GM21447 (cell line): Measurements from ENCODE around the gene SEMA3A.
A peak's percentile ranks its signal among the peaks of the same experiment; 100 is the strongest.

Source experiments
- ATAC-seq: cut with Tn5 transposase; IDR thresholded peaks from one replicate; pipeline ENCODE4 v1.9.1; 2021; ENCODE audit not compliant: unreplicated experiment

Gene SEMA3A

DNA sequence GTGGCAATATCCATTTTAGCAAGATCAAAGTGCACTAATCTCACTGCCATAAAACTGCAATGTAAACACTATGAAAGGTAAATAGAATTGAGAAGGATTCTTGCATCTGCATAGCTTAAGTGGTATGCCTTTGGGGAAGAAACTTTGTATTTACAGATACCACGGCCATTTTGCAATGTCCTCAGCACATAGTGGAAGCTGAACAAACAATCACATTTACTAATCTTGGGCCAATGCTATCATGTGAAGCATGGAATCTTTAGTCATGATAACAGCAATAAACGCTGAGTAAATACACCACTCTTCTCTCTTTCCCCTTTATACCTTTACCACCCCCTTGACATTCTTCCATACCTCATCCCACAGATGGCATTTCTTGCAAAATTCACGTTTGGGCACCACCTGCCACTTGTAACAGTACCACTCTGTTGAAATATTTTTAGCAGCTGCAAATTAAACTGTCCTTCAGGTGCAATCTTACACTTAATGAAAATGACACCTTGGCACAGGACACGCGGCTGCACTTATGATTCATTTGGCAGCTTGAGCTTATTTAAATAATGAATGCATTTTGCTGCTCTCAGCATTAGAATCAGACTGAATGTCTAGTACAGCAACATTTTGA lies 171.8 kb downstream of the SEMA3A start:
- no peak for ATAC-seq

DNA sequence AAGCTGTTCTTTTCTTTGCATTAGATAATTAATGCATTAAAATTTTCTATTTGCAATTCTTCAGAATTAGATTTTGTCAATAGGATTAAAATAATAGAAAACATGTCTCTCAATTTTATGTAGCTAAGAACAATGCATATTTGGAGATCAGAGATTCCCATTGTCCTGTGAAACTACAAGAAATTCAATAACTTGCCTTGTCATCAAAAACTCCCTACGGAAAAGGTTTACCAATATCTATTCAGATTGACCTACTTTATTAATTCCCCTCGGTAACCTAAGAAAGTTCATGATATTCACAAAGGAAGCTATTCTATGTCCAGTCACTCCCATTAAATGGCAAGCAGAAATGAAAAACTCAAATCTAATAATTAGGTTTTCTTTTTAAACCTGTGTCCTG lies 172.6 kb downstream of the SEMA3A start:
- no peak for ATAC-seq

DNA sequence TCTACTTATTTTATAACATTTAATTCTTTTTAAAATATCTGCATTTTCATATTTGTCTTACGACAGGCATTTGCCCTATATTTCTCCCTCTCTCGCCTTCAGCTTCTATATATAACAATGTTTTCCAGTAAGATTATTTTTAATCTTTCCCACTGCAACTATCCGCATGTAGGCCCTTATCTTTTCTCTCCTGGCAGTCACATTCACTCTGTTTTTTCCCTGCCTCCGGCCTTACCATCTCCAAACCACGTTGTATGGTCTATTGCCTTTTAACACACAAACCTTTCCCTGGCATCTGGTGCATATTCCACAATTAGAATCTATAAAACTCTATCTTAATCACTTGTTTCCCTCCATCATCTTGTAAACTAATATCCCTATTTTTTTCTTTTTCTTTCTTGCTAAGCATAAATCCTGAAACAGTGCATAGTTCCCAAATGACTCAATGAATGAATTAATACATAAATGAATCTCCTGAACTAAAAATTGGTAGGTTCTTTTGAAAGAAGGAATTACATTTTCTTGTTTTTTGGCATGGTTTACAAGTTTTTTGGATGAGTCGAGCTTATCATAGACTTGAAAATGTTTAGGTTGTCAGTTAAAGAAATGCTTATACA lies 173.2 kb downstream of the SEMA3A start:
- no peak for ATAC-seq

DNA sequence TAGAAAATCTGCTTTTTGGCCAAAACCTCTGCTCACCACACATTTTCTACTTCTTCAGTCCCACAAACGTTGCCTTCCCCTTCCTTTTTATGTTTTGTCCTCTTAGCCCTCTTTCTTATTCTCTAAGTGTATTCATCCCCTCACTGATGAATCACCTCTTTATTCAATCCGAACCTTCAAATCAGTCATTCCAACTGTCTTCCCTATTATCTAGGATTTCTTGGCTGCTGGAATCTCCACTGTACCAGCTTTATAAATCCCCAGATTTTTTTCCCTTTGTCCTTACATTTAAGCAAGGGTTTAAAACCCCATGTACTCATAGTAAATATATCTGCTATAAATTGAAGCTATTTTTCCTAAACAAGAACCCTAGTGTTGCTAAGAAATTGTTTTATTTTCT lies 176.9 kb downstream of the SEMA3A start:
- ATAC-seq = no peak

DNA sequence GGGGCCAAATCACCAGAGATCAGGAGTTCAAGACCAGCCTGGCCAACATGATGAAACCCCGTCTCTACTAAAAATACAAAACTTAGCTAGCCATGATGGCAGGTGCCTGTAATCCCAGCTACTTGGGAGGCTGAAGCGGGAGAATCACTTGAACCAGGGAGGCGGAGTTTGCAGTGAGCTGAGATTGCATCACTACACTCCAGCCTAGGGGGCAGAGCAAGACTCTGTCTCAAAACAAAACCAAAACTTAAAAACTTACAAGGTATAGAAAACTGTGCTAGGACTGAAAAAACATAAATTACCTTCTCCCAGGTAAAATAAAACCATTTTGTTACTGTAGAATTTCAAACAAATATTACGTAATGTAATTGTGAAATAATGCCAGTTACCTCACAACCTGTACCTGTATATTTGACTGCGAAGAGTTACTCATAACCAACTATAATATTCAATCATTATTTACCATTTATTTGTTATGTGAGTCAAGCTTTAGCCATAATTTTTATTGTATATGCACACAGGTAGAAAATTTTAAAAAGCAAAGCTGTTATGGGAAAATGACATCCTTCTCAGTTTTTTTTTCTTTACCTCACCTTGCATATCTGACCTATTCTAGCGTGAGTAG lies 180.9 kb downstream of the SEMA3A start:
- ATAC-seq = no peak

DNA sequence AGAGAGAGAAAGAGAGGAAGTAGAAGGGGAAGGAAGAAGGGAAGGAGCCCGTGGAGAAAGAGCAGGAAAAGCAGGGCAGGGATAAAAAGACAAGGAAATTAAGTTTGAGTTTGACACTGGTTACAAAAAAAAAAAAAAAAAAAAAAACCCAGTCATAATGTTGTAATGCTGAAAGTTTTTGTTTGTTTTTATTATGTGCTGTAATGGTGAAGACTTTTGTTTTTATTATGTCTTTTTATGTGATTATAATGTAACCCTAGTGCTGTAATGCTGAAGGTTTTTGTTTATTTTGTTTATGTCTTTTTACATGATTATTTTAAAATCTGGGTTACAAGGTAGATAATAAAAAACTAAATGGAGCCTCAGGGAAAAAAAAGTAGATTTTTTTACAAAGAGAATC lies 184.8 kb downstream of the SEMA3A start:
- ATAC-seq = no peak

DNA sequence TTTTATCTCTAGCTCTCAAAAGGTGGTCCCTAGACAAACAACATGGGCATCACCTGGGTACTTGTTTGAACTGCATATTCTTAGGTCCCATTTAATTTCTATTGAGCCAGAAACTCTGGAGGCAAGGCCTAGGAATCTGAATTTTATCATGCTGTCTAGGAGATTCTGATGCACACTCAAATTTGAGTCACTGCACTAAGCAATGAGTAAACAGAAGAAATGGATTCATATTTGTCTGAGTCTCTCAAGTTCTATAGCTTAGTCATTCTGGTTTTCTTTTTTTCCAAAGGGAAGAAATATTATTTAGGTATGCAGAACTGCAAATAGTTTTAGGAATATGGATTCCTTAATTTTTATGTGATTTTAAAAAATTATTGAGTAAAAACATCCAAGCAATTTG lies 185.5 kb downstream of the SEMA3A start:
- no peak for ATAC-seq

DNA sequence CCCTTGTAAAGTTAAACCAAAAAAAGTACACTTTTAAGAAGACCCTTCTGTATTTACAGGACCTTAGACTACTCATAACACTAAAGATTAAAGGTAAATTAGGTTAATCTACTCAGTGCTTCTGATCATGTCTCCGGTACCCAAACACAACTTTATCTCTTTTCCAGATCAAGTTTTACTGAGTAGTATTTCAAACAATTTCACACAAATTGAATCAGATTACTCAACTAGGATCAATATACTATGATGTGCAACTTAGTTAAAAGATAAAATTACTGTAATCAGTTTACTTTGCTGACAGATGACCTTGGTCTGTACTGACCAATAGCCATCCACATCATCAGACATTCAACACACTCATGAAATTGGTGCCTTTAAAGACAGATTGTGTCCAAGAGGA lies 191.4 kb downstream of the SEMA3A start:
- ATAC-seq = no peak

DNA sequence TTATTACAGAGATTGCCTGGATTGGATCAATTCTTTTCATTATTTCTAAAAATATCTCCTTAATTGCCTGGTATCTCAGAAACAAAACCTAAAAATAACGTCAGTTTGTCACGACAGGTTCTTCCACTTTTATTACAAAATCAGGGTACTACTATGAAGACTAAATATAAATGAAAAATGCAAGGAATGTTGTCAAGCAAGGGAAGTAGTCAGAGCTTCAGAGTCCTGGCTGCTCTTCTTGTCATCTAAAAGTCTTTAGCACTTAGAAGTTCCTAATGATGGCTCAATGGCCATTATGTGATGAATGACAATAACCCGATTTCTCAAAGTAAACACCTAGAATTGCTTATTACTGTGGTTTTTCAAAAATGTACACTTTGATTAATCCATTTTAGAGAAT lies 192.2 kb downstream of the SEMA3A start:
- ATAC-seq = no peak

DNA sequence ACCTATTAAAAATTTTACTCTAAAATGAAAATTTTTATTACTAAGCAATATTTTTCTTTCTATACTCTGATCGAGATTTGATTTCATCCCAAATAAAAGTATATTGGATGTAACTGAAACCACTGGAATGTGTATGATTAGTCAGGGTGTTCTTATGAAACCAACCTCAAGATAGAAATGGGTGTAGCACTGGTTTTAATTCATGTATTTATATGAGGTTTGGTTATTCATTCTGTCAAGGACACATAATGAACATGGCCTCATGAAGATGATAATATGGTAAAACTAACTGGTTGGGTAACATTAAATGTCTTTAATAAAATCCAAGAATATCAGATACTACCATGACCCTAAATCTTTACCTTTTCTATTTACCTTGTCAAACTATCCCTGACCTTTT lies 197.7 kb downstream of the SEMA3A start:
- no peak for ATAC-seq

DNA sequence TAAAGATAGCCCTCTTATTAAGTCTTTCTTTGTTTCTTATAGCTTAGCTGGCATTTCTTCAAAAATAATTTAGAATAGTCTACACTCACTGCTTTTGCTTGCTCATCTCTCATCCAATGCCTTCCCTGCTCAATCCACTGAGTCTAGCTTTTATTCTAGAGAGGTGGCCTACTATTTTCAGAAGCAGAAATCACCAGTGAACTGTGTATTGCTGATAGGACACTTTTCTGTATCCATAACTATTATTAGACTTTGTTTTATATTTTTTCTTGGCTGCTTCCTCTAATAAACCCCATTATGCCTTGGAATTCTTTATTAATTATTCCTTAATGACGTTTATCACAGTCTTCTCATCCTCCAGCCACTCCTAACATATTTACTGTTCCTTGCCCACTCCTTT lies 206.8 kb downstream of the SEMA3A start:
- ATAC-seq = no peak

DNA sequence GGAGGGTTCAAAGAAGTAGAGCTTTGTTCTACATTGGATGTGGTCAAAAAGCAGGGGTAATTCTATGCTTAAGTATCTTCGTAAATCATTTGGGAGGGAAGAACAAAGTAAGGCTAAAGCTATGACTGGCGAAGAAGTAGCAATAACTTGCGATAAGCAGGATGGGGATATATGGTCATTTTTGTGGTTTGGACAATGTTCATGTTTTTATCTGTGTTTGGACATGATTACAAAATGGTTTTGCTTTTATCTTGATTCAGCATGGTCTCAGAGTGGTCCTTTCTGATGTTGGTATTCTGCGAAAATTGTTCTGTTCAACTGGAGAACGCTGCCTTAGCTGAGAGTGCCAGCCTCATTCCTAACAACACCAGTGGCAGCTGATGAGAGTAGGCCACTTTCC lies 208.8 kb downstream of the SEMA3A start:
- ATAC-seq = no peak

DNA sequence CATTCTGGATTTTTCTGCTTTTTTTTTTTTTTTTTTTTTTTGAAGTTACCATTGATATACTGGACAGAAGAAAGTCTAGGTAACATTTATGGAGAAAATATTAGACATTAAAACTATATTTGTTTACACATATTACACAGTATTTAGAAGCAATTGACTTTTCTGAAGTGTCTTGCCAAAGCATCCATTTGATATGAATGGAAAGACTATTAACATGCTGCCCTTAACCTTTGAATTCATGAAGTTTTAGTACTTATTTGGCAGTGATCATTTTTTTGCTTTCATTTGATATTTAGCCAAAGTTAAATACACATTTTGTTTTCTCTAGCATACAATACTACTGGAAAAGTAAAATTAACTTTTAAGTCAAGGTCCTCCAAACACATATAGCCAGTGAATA lies 210.0 kb downstream of the SEMA3A start:
- no peak for ATAC-seq

DNA sequence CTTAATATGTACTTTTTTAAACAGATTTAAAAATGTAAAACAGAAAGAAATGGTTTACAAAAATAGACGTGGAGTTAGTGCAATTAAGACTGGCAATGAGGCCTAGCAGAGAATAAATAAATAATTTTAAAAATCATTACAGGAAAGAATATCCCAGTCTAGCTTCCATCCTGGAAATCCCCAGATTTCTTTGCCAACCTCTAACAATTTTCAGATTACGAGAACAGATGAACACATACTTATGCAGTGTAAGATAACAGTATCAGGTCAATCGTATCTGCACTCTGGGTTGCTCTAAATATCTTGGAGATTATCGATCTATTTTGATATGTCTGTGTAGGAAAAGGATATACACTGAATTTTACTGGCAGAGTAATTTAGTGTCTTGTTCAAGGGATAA lies 210.5 kb downstream of the SEMA3A start:
- ATAC-seq = no peak

DNA sequence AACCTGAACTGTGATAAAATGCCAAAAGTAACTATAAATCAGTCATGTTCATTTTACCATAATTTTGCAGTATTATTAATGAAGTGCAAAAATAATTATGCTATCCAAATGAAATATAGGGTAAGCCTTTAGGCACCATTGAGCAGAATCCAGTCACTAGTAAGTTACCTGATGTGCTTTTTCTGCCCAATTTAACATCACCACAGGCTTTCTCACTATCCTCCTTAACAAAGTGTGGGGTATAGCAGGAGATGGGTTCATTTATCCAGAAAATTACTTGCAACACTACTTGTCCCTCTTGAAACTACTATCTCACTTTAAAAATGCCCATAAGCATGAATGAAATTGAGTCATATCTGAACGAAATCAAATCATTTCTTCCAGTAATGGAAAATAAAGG lies 211.0 kb downstream of the SEMA3A start:
- ATAC-seq = no peak

DNA sequence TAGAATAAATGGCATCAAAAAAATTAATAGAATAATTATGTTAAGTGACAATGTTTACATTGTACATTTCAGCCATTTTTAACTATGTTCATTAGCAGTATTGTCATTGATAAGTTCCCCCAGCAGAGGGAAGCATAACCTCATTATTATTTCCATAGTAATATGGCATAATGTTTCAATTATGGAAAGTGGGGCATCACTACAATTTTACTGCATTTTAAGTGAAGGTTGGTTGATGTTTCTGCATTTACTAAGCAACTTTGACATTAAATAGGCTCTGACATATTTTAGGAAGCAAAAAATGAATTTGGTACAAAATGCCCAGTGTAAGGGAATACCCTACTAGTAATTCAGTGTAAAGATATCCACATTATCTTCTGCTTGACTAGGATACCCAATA lies 218.3 kb downstream of the SEMA3A start:
- peak; percentile 91 for ATAC-seq

DNA sequence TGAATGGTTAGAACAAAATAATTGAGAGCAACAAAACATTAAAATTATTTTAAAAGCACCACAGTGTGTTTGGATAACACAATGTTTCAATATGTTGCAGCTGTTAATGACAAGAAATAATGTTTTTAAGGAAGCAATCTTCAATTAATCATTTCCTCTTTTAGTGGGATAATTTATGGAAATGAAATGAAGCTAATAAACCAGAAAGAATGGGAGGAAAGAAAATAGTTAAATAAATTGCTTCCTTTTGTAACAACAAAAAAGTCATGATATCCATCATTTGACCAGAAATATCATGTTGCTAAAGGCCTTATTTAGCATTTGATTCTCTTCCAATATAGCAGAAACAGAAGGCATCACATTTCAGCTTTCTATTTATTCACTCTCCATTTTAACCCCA lies 224.5 kb downstream of the SEMA3A start:
- no peak for ATAC-seq

DNA sequence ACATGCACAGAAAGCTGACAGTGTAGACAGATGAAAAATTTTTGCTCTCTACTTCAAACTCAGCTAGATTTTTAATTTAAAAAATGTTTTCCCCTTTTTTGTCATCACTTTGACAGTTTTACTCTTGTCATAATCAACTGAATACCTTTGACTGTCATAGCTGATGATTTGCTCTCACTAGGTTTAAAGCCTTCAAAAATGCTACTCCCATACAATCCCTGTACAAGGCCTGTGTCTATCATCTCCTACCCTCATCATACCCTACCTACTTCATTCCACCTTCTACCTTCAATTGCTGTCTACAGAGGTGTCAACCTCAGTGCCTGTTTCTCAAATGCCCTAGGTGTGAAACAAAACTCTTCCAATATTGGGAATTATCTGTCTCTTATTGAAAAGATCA lies 230.3 kb downstream of the SEMA3A start:
- ATAC-seq = no peak

DNA sequence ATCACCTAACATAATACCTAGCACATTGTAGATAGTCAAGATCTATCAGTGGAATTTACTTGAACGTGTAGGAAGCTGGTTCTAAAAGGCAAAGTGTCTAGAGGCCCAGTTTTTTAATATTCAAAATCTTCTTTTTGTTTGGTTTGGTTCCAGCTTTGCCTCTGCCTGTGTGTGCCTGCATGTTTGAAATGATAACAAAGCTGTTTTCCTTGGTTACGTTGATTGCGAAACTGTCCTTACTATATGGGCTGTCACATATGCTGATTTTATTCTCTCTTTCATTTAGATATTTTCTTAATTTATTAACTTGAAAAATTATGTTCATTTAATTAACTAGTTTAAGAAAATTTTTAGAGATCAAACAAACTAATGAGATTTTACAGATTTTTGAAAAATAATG lies 237.3 kb downstream of the SEMA3A start:
- no peak for ATAC-seq

DNA sequence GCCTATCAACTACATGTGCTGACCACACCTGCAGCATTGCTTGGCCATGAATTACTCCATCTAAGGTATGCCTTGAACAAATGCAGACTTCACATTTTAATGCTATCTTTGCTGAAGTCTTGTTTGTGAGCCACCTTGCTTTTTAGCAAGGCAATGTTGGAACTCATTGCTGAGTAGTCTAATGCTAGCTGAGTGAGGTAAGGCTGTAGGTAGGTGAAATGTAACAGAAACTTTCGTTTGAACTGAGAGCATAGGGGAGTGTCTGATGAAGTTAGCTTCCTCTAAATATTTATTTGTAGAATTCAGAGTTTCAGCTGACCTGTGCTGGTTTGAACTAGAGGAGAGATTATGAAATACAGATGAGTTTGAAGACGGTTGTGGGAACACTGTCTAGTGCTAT lies 238.5 kb downstream of the SEMA3A start:
- no peak for ATAC-seq

DNA sequence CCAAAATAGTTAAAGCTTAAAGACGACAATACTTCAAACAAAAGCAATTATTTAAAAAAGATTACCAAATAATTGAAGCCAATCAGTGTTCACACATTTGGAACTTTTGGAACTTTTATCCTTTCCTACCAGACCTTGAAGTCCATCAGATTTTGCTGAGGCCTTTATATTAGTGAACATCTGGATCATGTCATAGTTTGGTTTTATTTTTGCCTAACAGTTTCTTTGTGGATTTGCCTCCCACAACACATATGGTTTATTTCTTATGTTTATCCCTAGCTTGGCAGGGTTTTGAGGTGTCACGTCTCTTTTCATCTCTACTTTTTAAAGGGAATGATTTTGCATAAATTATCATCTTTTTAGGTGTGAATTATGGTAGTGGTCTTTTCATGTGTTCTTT lies 242.4 kb downstream of the SEMA3A start:
- ATAC-seq = no peak

DNA sequence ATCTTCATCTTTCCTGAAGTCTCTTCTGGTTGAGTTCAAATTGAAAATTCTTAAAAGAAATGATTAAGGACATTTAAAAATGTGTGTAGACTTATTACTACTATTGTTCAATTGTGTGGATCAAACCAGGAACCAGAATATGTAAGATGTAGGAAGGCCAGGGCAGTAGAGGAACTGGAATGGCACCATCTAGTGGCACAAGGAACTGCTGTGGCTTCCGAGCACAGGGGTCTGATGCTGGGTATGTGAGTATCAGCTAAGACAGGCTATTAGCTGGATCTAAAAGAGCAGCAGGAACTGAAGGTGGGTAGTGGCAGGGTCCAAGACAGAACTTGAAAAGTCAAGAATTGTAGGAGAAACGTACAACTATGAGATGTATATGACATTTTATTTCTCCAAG lies 247.3 kb downstream of the SEMA3A start:
- no peak for ATAC-seq

DNA sequence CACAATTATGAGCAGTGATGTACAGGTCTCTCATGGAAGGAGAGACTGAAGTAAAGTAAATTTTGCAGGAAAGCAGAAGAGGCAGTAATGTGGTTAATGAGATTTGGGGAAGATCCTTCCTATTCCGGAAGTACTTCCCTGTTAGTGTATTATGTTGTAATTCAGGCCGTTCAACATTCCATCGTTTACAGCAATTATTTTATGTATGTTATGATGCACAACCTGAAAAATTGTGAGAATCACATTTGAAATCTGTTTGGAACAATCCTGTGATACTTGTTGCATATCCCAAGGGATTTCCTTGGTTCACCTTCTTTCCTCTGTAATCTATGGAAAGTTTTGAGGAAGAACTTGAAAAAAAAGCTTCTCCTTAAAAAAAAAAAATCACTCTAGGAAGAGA lies 247.8 kb downstream of the SEMA3A start:
- no peak for ATAC-seq
